DMS53 treated with DMSO at 0.1 percent for 48 hours (cell line): ENCODE measurements around the gene GPR17.

Experiments
- DNase-seq: peaks from one replicate; lab custom pipeline; 2025; ENCODE audit not compliant: unreplicated experiment; lab: John Stamatoyannopoulos, UW

Gene GPR17

GRCh38 chr2:127630096-127630863, 15.7 kb upstream of the GPR17 start:
- DNase-seq = no peak

GRCh38 chr2:127630864-127631540, 15.0 kb upstream of the GPR17 start:
- no peak for DNase-seq

DNA sequence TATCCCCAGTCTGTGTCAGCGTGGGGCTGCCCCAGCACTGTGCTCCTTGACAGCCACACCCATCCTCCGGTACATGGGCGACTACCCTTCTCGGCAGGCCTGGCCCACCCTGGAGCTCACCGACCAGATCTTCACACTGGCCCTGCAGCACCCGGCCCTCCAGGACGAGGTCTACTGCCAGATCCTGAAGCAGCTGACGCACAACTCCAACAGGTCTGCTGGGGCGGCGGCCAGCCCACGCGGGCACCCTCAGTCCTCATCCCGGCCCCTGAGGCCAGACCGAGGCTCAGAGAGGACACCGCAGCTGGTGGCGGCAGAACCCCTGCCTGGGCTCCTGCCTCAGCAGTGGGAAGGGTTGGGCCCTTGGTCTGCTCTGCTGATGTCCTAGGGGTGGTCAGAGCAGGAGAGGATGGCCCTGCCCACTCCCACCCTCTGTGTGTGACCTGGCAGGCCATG, 14.4 kb upstream of the GPR17 start:
- no peak for DNase-seq

DNA sequence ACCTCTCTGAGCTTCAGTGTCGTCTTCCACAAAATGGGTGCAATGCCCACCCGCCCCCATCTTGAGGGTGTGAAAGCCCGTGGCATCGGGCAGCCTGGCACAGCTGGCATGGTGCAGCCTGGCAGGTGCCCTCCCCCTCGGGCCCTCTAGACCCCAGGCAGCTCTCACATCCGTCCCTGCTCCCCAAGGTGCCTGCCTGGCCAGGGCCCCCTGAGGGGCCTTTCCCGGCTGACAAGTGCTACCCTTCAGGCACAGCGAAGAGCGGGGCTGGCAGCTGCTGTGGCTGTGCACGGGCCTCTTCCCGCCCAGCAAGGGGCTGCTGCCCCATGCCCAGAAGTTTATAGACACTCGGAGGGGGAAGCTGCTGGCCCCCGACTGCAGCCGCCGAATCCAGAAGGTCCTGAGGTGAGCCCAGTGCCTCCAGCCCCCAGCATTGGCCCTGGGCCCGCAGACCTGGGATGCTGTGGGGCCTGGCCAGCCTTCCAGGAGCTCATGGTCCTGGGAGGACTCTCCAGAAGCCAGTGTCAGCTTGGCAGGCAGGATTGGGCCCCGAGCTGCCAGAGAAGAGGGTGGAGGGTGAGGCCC, 13.9 kb upstream of the GPR17 start:
- no peak for DNase-seq

GRCh38 chr2:127632592-127633489, 13.1 kb upstream of the GPR17 start:
- DNase-seq = no peak

DNA sequence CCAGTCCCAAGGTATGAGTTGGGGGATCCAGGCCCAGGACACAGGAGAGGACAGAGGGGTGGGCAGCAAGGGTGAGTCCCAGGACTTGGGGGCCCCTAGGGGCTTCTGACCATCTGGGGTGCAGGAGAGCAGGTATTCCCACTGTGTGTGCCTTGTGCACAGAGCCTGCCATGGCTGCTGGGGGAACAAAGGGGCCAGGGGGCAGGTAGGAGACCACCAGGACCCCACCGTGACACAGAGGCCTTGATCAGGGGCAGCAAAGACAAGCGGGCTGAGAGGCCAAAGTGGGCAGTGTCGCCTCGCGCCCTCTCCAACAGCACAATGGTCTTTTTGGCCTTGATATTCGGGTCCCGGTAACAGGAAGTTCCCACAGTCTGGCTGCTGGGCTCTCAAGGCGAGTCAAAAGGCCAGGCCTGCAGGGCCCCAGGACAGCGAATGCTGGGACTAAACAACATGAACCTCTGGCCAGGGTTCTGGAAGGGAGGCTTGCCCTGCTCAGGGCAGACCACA, 12.3 kb upstream of the GPR17 start:
- no peak for DNase-seq

- no peak for DNase-seq
Observed at GRCh38 chr2:127634066-127634617, 11.8 kb upstream of the GPR17 start.

GRCh38 chr2:127634626-127635379, 11.2 kb upstream of the GPR17 start:
- DNase-seq = no peak

DNA sequence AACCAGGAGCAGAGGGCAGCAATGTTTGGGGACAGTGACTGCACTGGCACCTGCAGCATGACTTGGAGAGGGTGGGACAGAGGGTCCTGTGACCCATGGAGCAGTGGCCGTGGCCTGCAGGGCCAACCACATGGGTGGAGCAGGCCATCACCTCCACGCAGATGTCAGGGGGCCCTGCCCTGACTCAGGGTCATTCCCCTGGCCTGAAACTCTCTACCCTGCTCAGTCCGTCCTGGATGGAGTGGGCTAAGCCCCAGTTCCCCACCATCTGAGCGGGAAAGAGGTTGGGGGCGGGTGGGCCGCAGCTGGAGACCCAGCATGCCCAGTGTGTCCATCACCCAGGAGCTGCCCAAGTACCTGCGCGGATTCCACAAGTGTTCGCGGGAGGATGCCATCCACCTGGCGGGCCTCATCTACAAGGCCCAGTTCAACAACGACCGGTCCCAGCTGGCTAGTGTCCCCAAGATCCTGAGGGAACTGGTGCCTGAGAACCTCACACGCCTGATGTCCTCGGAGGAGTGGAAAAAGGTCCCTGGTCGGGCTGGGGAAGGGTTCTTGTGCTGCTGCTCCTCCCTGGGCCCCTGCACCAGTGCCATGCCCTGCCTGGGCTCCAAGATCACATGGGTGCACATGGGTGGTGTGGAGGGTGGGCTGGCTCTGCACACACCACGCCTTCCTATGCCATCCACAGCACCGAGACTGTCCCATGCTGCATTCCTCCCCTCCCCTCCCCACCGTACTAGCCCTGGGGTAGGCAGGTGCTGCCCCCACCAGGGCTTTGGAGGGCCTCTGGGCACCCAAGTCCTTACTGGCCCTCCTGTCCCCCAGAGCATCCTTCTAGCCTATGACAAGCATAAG, 10.3 kb upstream of the GPR17 start:
- no peak for DNase-seq

- no peak for DNase-seq
Observed at GRCh38 chr2:127636248-127637235, 9.4 kb upstream of the GPR17 start.

- no peak for DNase-seq
Observed at GRCh38 chr2:127637236-127637630, 8.7 kb upstream of the GPR17 start.

DNA sequence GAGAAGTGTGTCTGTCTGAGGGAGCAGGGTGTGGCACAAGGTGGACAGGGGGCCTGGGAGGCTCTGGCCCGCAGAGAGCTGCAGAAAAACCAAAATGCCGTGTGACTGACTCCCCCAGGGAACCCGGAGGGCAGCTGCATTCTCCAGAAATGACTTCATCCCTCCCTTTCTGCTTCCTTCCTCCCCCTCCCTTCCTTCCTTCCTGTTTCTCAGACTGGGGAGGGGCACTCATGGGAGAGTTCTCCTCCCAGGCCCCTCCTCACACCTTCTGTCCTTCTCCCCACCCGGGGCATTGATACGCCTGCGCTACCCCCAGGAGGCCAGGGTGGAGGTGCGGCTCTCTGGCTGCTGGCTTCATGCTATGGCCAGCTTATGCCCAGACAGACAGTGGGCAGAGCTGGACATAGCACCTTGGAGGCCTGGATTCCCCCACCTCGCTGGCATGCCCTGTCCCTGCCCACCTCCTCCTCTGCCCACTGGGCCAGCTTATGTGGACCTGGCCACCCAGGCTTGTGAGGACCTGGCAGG, 8.2 kb upstream of the GPR17 start:
- no peak for DNase-seq

- DNase-seq = no peak
Observed at GRCh38 chr2:127638361-127639110, 7.4 kb upstream of the GPR17 start.

GRCh38 chr2:127639111-127639474, 6.9 kb upstream of the GPR17 start:
- DNase-seq = no peak

- no peak for DNase-seq
Observed at GRCh38 chr2:127640082-127641072, 5.6 kb upstream of the GPR17 start.

DNA sequence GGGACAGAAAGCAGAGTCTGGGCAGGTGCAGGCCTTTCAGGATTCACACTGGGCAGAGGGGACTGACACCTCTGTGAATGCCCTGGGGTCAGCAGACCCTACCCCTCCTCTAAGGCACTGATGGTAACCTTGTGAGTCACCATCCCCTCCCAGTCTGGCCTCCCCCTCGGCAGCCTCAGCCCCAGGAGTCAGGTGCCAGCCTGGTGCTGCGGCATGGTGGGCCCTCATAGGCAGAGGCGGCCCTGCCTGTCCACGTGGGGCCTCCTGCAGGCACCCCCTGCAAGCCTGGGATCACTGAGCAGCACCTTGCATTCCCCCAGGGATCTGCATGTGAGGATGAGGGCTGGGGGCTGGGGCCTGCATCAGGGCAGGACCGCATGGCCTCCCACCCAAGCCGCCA, 4.8 kb upstream of the GPR17 start:
- DNase-seq = no peak
